Measurements from ENCODE around the gene PSME2.

GRCh38 chr14:24108336-24108874, 38.0 kb downstream of the PSME2 start:
- TF ChIP-seq CTCF (conservative IDR thresholded peaks at IDR 0.05 in 1 of 2, IDR thresholded peaks at IDR 0.05 in 1 of 2; ENCODE audit: low read depth in 1 of 2, low read length in 2 of 2) (no peak), EZH2 (IDR thresholded peaks at IDR 0.05; ENCODE audit: low read length, missing control alignments) (no peak)

Measured in fibroblast of lung (primary cell).